SK-N-MC (cell line): ENCODE measurements around the gene RHOT2.

ENCODE experiments used
- DNase-seq: peaks from one replicate; pipeline ENCODE4 v3.0.0-alpha.2; 2011; ENCODE audit warnings: low read depth, low spot score
- H3K27ac ChIP-seq: fragments of 200-600 bp; sonication (generic); 2 replicates; pipeline ENCODE4 v1.5.1; 2016; ENCODE audit warnings: mixed run types
- H3K36me3 ChIP-seq: fragments of 200-600 bp; sonication (generic); 2 replicates; pipeline ENCODE4 v1.6.1; 2017; ENCODE audit warnings: antibody characterized with exemption, low read length, mixed read lengths; ENCODE audit not compliant: insufficient read depth
- H3K4me3 ChIP-seq: fragments of 200-600 bp; sonication (generic); 2 replicates; pipeline ENCODE4 v1.5.1; 2016
- H3K9ac ChIP-seq: fragments of 200-600 bp; sonication (generic); 2 replicates; pipeline ENCODE4 v1.8.0; 2017; ENCODE audit warnings: mixed run types, mixed read lengths; ENCODE audit not compliant: insufficient read length
- H3K9me3 ChIP-seq: fragments of 200-600 bp; sonication (generic); 2 replicates; pipeline ENCODE4 v1.6.1; 2017; ENCODE audit warnings: low read depth, mild to moderate bottlenecking, antibody characterized with exemption, low read length, moderate library complexity, mixed read lengths
- EZH2 ChIP-seq: fragments of 200-600 bp; sonication (generic); IDR thresholded peaks from one replicate; pipeline ENCODE4 v1.6.1; 2017; ENCODE audit warnings: antibody characterized with exemption
- FOXP2 ChIP-seq: optimal IDR thresholded peaks from 2 replicates; pipeline ENCODE3; 2011; ENCODE audit warnings: mild to moderate bottlenecking, moderate library complexity; ENCODE audit not compliant: insufficient read depth; ENCODE audit errors: extremely low read length, control extremely low read depth
- POLR2AphosphoS5 ChIP-seq: IDR thresholded peaks from 2 replicates; pipeline ENCODE4 v1.6.1; 2012; ENCODE audit warnings: mild to moderate bottlenecking, low read depth, low read length, borderline replicate concordance

Gene RHOT2

GRCh38 chr16:675884-676564 is 8.1 kb downstream of the RHOT2 start:
- no peak for TF ChIP-seq EZH2
- no peak for TF ChIP-seq FOXP2
- TF ChIP-seq POLR2AphosphoS5, result no peak
- Histone ChIP-seq H3K9me3 (no peaks in the 10 kb centered on the region), H3K9ac (no peak overlapping the region), H3K27ac (no peak overlapping the region), H3K36me3 (peaks cover 29% of the 10 kb centered on the region; the same call in 1 of the 2 replicates), H3K4me3 (no peak overlapping the region)
- DNase-seq, result no peak

GRCh38 chr16:676565-676902 is 8.6 kb downstream of the RHOT2 start:
- Histone ChIP-seq H3K9ac (no peak overlapping the region), H3K27ac (no peak overlapping the region), H3K9me3 (no peaks in the 10 kb centered on the region), H3K4me3 (no peak overlapping the region), H3K36me3 (peaks cover 27% of the 10 kb centered on the region; the same call in 1 of the 2 replicates)
- DNase-seq, result no peak
- TF ChIP-seq FOXP2 (no peak), POLR2AphosphoS5 (no peak), EZH2 (no peak)

- Histone ChIP-seq H3K9me3 (no peaks in the 10 kb centered on the region), H3K27ac (no peak overlapping the region), H3K4me3 (no peak overlapping the region), H3K9ac (no peak overlapping the region), H3K36me3 (peaks cover 29% of the 10 kb centered on the region)
- no peak for DNase-seq
- TF ChIP-seq POLR2AphosphoS5, result no peak
- no peak for TF ChIP-seq FOXP2
- TF ChIP-seq EZH2, result no peak
Measured at GRCh38 chr16:676913-677312, 9.0 kb downstream of the RHOT2 start.

- H3K9ac ChIP-seq, result no peak overlapping the region
- no peak overlapping the region for H3K4me3 ChIP-seq
- H3K9me3 ChIP-seq, result no peaks in the 10 kb centered on the region
- DNase-seq, result no peak
- H3K36me3 ChIP-seq, result peaks cover 29% of the 10 kb centered on the region
- TF ChIP-seq FOXP2 (no peak), POLR2AphosphoS5 (no peak), EZH2 (no peak)
- H3K27ac ChIP-seq, result no peak overlapping the region
Measured at GRCh38 chr16:677316-678190, 9.6 kb downstream of the RHOT2 start.

- Histone ChIP-seq H3K4me3 (no peak overlapping the region), H3K36me3 (peaks cover 29% of the 10 kb centered on the region), H3K27ac (no peak overlapping the region; the same call in 1 of the 2 replicates), H3K9me3 (no peaks in the 10 kb centered on the region), H3K9ac (no peak overlapping the region)
- no peak for DNase-seq
- TF ChIP-seq POLR2AphosphoS5 (no peak), EZH2 (no peak), FOXP2 (no peak)
Measured at GRCh38 chr16:678209-678857, 10.4 kb downstream of the RHOT2 start.

- H3K36me3 ChIP-seq, result peaks cover 23% of the 10 kb centered on the region
- peak overlapping the region; percentile 85 for H3K9ac ChIP-seq
- H3K27ac ChIP-seq, result peak overlapping the region; percentile 91
- no peak for DNase-seq
- no peak; the same call in 1 of the 2 replicates for TF ChIP-seq POLR2AphosphoS5
- no peak for TF ChIP-seq EZH2
- no peak for TF ChIP-seq FOXP2
- H3K4me3 ChIP-seq, result peak overlapping the region; percentile 94
- H3K9me3 ChIP-seq, result no peaks in the 10 kb centered on the region
Measured at GRCh38 chr16:678858-679813, 11.2 kb downstream of the RHOT2 start.

GRCh38 chr16:679814-680624 is 12.1 kb downstream of the RHOT2 start, which contains the start of gene STUB1:
STUB1 (plus strand) TSS chr16:680410; CDS start chr16:680526, 116 bp downstream.
- Histone ChIP-seq H3K9me3 (no peaks in the 10 kb centered on the region), H3K4me3 (peak within 1 kb of the TSS; percentile 94), H3K36me3 (peaks cover 22% of the 10 kb centered on the region), H3K9ac (peak within 1 kb of the TSS; percentile 91), H3K27ac (peak within 1 kb of the TSS; percentile 91)
- DNase-seq, result peak; percentile 52
- TF ChIP-seq POLR2AphosphoS5 (peak; percentile 69; the same call in 1 of the 2 replicates), EZH2 (no peak)
